Measurements from ENCODE around the gene DUS1L.
A peak's percentile ranks its signal among the peaks of the same experiment; 100 is the strongest.

The DUS1L gene

DNA sequence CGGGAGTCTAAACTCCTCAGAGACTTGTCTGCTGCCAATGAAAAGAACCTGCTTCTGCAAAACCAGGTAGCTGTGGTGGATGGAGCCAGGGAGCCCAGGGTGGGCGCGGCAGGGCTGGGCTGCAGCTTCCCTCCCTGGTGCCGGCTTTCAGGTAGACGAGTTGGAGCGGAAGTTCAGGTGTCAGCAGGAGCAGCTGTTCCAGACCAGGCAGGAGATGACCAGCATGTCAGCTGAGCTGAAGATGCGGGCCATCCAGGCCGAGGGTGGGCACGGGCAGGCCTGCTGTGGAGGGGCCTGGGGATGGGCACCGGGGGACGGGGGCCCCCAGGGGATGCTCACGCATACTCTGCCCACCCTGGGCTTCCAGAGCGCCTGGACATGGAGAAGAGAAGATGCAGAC, 37.4 kb downstream of the DUS1L start:
- DNase-seq (ENCODE audit: low spot score) (no peak), FAIRE-seq (peak; percentile 35)

DNA sequence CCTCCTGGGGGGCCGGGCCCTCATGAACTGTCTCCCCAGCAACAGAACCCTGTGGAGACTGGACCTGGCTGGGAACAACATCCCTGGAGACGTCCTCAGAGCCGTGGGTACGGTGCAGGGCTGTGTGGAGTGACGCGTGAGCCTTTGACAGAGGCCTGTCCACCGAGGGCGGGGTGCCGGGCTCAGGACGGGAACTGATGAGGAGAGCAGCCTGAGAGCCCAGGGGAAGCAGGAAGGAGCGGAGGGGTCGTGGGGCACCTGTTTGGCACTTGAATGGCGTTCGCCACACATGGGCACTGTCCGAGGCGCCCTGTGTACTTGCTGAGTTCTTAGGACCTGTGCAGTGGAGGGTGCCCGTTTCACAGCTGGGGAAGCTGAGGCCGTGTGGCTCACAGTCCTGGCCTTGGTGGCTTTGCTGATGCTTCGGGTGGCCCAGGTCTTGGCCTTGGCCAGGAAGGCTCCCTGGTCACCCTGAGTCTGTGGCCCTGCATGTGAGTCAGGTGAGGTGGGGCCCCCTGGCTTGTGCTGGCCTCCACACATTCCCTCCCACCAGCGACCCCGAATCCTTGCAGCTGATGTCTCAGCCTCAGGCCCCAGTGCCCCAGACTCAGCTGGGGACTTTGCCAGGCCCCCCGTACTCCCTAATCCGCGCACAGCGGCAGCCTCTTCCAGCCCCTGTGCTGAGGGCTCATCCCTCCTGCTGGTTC, 40.0 kb downstream of the DUS1L start:
- DNase-seq (ENCODE audit: low spot score), result no peak
- no peak for FAIRE-seq

DNA sequence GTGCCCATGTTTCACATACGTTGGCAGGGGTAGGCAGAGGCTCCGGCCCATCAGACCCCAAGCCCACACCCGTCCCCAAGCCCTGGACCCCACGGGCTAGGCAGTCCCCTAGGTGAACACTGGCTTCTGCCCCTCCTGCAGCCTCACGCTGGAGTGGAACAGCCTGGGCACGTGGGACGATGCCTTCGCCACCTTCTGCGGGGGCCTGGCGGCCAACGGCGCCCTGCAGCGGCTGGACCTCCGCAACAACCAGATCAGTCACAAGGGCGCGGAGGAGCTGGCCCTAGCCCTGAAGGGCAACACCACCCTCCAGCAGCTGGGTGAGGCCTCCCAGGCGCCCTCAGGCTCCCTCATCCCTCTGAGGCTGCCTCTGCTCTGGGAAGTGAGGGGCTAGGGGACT, 40.7 kb downstream of the DUS1L start:
- no peak for DNase-seq (ENCODE audit: low spot score)
- no peak for FAIRE-seq

- DNase-seq (ENCODE audit: low spot score) (peak; percentile 51), FAIRE-seq (no peak)
Observed at GRCh38 chr17:82023447-82024241, 42.0 kb downstream of the DUS1L start.

DNA sequence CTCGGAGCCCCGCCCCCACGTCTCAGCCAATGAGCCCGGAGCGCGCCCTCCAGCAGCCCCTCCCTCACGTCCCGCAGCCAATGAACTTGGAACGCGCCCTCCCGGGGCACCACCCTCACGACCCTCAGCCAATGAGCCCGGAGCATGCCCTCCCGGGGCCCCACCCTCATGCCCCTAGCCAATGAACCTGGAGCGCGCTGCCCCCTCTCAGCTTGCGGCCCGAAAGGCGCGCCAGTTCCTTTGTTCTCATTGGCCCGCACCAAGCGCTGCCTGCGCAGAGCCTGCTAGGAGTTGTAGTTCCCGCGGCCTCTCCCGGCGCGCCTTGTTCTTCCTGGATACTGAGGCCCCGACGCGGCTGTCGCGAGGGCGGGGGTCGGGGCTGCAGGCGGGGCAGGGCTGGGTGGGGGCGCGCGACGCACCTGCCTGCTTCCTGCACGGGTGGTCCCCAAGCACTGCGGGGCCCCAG, 42.6 kb downstream of the DUS1L start, which contains the start of gene LRRC45:
Gene LRRC45 (plus strand): TSS at position 325 of the 466 bp plus-strand sequence. CDS start 339 bp downstream, outside the sequence.
- FAIRE-seq, result peak; percentile 98
- DNase-seq (ENCODE audit: low spot score), result peak; percentile 100

DNA sequence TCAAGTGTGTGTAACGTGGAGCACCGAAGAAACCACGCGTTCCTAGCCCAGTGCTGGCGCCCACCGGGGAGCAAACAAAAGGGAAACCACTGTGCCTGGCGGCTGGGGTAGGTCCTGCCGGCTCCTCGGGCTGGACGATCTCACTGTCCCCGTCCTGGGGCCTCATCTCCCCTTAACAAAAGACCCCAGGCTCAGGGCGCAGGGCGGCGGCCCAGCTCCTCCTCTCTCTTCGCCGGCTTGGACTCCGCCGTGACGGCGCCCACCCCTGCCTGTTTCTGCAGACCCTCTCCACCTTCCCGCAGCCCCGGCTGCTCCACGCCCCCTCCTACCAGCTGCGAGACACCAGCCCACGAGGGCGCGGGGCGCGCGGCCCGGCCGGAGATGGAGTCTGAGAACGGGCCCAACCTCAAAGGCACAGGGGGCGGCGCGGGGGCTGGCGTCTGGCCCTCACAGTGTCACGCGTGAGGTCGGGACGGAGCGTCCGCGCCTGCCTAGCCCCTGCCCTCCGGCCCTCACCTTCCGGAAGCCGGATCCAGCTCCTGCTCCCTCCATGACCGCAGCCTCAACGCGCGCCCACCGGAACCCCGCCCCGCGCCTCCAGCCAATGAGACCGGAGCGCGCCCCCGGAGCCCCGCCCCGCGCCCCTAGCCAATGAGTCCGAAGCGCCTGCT, 43.2 kb downstream of the DUS1L start, which contains the start of gene CENPX:
Gene CENPX (minus strand): TSS at position 569 of the 671 bp plus-strand sequence. CDS start 17 bp downstream, at position 552.
- FAIRE-seq, result peak; percentile 74
- no peak for DNase-seq (ENCODE audit: low spot score)

DNA sequence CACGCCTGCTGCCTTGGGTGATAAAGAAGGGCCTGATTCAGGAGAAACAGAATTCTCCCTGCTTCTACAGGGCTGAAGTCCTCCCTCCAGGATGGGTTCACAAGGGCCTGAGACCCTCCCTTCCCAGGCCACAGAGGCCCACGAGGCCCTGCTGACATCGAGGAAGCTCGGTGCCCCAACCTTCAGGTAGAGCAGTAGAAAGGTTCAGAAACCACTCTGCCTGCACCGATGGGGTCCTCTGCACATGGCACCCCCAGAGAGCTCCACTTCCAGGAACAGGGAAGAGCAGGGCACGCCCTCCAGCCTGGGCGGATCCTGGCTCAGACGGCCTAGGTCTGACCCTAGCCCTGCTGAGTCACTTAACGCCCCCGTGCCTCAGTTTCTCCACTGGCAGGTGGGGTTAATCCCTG, 43.7 kb downstream of the DUS1L start:
- no peak for FAIRE-seq
- no peak for DNase-seq (ENCODE audit: low spot score)

DNA sequence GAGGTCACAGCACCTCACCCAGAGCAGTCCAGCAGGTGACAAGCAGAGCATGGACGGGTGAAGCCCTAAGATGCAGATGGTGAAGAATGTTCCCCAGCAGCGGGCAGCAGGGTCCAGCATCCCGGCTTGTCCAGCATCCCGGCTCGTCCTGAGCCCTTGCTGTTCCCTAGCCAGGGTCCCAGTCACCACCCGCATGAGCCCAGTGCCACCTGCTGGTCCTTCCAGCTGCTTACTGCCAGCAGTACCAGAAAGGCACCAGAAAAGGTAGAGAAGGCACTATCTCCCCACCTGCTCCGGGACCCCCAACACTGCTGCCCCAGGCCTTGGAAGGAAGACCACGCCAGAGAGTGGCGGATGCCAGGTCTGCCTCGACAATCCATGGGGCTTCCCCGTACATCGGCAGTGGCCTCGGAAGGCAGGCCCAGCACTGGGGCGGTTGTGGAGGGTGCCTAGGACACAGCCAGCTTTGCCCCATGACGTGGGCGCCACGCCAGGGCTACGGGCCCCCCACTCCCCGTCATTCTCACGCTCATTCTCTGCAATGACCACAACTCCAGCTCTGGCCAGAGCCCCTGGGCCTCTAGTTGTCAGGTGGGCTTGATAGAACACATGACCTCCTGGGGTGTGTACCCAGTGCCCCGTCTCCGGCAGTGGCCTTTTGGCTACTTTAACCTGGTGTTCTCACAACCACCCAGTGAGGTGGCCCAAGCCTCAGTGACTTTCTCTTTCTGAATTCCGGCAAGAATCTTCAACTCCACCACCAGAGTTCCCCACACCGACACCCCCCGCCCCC, 44.3 kb downstream of the DUS1L start:
- peak; percentile 73 for DNase-seq (ENCODE audit: low spot score)

GRCh38 chr17:82020572-82021106, 45.0 kb downstream of the DUS1L start:
- DNase-seq (ENCODE audit: low spot score) (no peak), FAIRE-seq (peak; percentile 5)

More for the DNA sequence above, 44.3 kb downstream of the DUS1L start:
- peak; percentile 91 for FAIRE-seq

DNA sequence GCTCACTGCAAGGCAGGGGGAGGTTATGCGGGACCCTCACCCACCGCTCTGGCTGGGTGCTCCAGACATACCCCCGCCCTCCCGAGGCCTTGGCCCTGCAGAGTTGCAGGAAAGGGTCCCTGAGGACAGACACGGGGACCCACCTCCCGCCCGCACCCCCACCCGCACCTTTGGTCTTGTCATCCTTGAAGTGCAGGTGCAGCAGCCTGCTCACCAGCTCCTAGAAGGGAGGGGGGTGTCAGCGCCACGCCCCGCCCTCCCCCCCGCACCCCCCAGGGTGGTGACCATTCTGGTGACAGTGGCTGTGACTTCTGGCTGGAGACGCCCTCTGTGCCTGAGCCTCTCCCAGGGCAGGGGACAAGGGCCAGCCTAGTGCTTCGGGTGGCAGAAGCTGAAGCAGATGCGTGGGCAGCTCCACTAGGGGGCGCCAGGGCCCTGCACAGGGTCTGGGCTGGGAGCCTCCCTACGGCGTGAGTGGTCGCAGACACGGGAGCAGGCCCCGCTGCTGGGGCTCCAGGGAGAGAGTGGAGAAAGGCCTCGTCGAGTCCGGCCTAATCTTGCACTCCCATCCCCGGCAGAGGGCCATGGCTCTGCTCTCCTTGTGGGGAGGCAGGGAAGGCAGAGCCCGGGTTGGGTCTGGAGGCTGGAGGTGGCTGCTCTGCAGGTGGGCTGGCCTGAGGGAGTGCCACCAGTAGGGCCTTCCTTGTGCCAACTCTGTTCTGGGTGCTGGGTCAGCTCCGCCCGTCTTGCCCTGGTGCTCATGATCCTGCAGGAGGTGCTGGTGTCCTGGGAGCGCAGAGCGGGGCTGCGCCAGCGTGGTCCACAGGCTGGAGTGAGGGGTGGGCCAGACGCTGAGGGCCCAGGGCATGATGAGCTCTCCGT, 45.7 kb downstream of the DUS1L start:
- DNase-seq (ENCODE audit: low spot score) (peak; percentile 79), FAIRE-seq (peak; percentile 9)

GRCh38 chr17:82018989-82019689, 46.5 kb downstream of the DUS1L start:
- FAIRE-seq (peak; percentile 46), DNase-seq (ENCODE audit: low spot score) (no peak)

DNA sequence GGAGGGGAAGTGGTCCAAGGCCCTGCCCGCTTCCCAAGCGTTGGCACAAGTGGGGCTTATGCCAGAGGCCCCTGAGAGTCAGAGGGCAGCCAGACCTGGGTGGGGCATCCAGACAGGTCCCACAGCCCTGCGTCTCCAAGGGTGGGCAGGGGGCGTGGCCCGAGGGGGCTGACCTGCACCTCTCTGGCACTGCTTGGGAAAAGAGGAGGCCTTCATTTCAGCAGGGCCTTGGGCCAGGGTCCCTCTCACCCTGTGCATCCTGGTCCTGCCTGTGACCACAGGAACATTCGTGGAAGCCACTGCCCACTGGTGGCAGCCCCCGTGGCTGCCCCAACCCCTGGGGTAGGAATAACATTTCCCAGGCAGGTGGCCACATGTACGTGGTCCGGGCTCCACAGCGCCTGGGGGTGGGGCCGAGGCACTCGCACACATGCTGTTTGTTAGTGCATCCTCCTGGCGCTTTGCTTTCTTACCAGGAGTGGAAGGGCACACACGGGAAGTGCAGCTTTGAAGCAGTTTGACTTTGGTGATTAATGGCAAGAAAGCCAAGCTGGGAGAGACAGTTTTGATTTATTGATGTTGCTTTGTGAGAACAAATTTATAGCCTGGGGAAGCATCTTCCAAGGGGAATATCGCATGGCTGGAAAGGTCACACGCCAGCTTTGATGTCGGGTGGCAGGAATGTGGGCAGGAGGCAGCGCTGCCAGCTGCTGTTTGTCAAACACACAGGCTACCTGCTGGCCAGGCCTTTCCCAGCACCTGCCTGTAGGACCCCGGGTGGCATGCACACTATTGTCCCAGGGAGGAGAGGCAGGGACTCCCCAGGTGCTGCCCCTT, 47.2 kb downstream of the DUS1L start:
- FAIRE-seq (no peak), DNase-seq (ENCODE audit: low spot score) (no peak)

DNA sequence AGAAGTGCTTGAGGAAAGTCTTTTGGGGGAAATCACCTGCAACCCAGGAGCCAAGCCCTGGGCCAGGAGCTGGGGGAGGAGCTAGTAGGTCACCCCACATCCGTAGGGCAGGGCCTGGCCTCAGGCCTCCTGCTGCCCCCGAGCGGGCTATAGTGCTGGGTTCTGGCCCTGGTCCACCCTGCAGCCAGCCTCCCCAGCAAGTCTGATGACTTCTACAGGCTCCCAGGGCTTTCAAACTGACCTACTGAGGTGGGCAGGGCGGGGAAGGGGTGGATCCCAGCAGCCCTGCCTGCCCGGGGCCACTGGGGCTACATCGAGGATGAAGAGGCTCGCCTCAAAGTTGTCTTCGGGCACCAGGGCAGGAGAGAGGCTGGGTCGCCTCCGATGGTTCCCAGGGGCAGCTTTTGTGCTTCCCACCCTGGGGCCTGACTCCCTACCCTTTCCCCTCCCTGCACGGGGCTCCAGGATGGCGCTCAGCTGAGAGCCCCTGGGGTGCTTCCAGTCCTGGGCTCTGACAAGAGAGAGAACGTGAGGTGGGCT, 47.9 kb downstream of the DUS1L start:
- no peak for DNase-seq (ENCODE audit: low spot score)
- FAIRE-seq, result no peak

- no peak for DNase-seq (ENCODE audit: low spot score)
- FAIRE-seq, result no peak
Observed at GRCh38 chr17:82016875-82017459, 48.6 kb downstream of the DUS1L start.

DNA sequence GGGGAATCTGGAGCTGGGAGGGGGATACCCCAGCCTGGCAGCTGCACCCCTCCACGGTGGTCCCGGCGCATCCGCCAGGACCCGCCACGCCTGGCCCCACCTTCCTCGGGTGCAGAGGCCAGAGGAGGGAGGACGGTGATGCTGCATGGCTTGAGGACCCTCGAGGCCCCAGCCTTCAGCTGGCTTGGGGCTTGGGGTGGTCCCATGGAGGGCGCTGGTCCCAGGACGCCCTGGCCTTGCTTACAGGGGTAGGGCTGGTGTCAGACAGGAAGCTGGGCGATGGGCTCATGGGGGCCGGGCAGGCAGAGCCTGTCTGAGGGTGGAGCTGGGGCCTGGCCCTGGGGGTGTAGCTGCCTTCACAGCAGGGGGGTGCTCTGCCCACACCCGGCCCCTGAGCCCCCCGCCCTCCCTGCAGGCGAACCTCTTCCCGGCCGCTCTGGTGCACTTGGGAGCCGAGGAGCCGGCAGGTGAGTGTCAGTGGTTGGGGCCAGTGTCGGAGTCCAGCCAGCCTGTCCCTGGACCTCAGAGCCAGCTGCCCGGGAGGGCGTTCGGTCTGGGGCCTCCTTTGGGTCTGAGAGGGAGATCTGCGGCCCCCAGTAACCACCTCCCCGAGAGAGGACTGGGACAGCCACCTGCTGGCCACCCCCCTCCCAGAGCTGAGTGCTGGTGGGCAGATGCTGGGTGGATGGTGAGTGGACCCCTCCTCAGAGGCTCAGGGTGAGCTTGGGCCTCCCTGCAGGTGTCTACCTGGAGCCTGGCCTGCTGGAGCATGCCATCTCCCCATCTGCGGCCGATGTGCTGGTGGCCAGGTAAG, 49.3 kb downstream of the DUS1L start:
- no peak for DNase-seq (ENCODE audit: low spot score)
- FAIRE-seq, result no peak

DNA sequence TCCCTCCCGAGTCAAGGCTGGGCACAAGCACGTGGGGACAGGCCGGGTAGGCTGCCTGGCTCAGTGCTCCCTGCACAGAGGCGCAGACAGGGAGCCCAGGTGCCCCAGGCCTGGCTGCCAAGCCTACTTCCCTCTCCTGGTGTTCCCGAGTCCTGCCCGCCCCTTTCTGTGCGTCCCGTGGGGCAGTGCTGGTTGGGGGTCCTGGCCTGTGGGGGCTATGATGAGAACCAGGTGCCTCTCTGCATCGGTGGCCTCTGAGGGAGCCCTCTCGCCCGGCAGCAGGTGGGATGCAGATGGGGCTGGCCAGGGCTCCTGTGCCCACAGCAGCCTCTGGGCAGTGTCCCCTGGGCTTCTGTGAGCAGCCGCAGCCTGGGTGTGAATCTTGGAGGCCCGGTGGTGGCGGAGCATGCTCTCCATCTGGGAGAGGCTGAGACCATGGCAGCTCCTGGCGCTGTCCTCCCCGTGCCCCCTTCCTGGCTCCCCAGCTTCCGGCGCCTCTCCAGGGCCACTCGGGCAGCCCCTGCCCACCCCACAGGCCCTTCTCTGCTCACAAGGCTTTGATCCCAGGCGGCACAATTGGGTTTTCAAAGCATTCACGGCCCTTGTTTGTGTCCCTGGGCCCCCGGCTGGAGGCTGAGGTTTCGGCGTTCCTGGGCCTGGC, 50.2 kb downstream of the DUS1L start:
- FAIRE-seq, result peak; percentile 40
- no peak for DNase-seq (ENCODE audit: low spot score)
